Smooth muscle cell of the coronary artery (primary cell): ENCODE data around the gene GRM4. TPM values are rescaled to one million over a fixed set of nuclear protein-coding genes. Genes with fewer than 3 reads are reported as not detected.

Experiments
- total RNA-seq: library from RNA; depleted of rRNA; stranded (reverse); fragments of >200 nt; gene quantifications from 2 replicates; pipeline ENCODE4 v1.2.3, GENCODE V29; 2014; ENCODE audit warnings: low replicate concordance

GRM4 gene
- not detected in 2 replicates for total RNA-seq

GRCh38 chr6:34146021-34146782, at the start of gene GRM4:
Gene GRM4, minus strand, starts transcription at chr6:34146087. Its CDS starts 12,591 bp downstream, at chr6:34133496.

Other genes starting within 250 kb of the GRM4 start
- gene HMGA1, start 90.8 kb upstream of the GRM4 start, total RNA-seq = 14.3 and 66.0 TPM in 2 replicates
- gene SMIM29, start 102.9 kb upstream of the GRM4 start, total RNA-seq = 21.3 and 27.6 TPM in 2 replicates
- 13.2 and 13.9 TPM in 2 replicates for gene NUDT3, start 246.6 kb upstream of the GRM4 start, total RNA-seq